ENCODE results near the gene PLEKHH2. TPM values are rescaled to one million over a fixed set of nuclear protein-coding genes. Genes with fewer than 3 reads are reported as not detected.
A peak's percentile ranks its signal among the peaks of the same experiment; 100 is the strongest.

PLEKHH2 gene
- total RNA-seq, 1 donor, result 7.3 TPM

- DNase-seq (ENCODE audit: low read depth), result peak; percentile 93
- TF ChIP-seq, protein P1, sequence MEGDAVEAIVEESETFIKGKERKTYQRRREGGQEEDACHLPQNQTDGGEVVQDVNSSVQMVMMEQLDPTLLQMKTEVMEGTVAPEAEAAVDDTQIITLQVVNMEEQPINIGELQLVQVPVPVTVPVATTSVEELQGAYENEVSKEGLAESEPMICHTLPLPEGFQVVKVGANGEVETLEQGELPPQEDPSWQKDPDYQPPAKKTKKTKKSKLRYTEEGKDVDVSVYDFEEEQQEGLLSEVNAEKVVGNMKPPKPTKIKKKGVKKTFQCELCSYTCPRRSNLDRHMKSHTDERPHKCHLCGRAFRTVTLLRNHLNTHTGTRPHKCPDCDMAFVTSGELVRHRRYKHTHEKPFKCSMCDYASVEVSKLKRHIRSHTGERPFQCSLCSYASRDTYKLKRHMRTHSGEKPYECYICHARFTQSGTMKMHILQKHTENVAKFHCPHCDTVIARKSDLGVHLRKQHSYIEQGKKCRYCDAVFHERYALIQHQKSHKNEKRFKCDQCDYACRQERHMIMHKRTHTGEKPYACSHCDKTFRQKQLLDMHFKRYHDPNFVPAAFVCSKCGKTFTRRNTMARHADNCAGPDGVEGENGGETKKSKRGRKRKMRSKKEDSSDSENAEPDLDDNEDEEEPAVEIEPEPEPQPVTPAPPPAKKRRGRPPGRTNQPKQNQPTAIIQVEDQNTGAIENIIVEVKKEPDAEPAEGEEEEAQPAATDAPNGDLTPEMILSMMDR (IDR thresholded peaks at IDR 0.05; ENCODE audit: insufficient read depth, low read depth, low read length), result no peak
- peak within 1 kb of the TSS; percentile 93 for H3K4me3 ChIP-seq (ENCODE audit: low read depth, low read length)
These were observed 137.0 kb downstream of the PLEKHH2 start, which contains the start of gene DYNC2LI1 for GRCh38 chr2:43773876-43774613. DYNC2LI1 (plus strand) TSS chr2:43774039; CDS start chr2:43774139, 100 bp downstream.

GRCh38 chr2:43774617-43775016 is 137.6 kb downstream of the PLEKHH2 start:
- peak overlapping the region; percentile 93 for H3K4me3 ChIP-seq (ENCODE audit: low read depth, low read length)
- TF ChIP-seq, protein P1 (IDR thresholded peaks at IDR 0.05; ENCODE audit: insufficient read depth, low read depth, low read length), result no peak
- no peak for DNase-seq (ENCODE audit: low read depth)

- DNase-seq (ENCODE audit: low read depth), result no peak
- TF ChIP-seq, protein P1 (IDR thresholded peaks at IDR 0.05; ENCODE audit: insufficient read depth, low read depth, low read length), result no peak
- H3K4me3 ChIP-seq (ENCODE audit: low read depth, low read length), result no peak overlapping the region
These were observed 139.3 kb downstream of the PLEKHH2 start for GRCh38 chr2:43776324-43776723.

DNA sequence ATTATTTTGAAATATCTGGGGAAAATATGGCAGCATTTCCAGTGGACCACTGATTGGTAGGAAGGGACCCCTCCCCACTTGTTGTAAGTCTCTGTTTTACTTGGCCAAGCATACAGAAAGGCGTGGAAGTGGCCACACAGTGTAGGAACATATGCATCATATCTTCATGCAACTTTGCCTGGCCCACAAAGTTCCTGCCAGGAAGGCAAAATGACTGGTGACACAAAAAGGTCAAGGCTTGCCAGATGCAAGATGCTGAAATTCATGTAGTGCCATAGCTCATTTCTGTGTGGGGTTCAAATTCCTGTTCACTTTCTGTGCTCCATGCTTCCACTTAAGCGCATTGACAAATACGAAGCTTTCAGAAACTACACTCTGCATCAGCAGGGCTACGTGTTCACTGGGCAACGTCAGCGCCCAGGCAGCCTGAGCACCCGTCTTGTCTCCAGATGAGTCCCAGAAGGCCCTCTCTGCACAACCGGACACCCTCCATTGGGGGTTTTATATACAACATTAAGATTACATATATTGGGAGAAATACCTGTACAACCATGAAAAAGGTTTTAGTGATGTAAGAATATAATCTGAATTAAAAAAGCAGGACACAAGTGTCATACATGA is 140.4 kb downstream of the PLEKHH2 start:
- TF ChIP-seq, protein P1 (IDR thresholded peaks at IDR 0.05; ENCODE audit: insufficient read depth, low read depth, low read length), result no peak
- no peak for DNase-seq (ENCODE audit: low read depth)
- H3K4me3 ChIP-seq (ENCODE audit: low read depth, low read length), result no peak overlapping the region

GRCh38 chr2:43778233-43778632 is 141.2 kb downstream of the PLEKHH2 start:
- DNase-seq (ENCODE audit: low read depth), result peak; percentile 30
- H3K4me3 ChIP-seq (ENCODE audit: low read depth, low read length), result no peak overlapping the region
- TF ChIP-seq, protein P1 (IDR thresholded peaks at IDR 0.05; ENCODE audit: insufficient read depth, low read depth, low read length), result no peak

DNA sequence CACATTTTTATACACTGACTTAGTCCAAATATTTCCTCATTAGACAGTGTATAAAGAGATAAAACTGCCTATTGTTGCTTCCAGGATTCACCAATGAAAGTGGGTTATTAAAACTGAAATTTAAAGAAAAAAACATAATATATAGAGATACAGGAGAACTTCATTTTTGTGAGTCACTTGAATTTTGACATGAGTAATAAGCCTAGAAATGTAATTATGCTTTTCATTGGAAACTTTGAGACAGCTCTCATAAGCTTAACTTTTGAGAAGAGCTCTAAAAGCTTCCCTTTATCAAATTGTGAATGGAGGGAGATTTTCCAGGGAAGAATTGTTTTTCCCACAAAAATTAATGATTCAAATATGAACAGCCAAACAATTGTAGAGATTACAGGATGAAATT is 150.8 kb downstream of the PLEKHH2 start:
- DNase-seq (ENCODE audit: low read depth), result no peak
- no peak overlapping the region for H3K4me3 ChIP-seq (ENCODE audit: low read depth, low read length)
- TF ChIP-seq, protein P1 (IDR thresholded peaks at IDR 0.05; ENCODE audit: insufficient read depth, low read depth, low read length), result no peak

Measured in fibroblast of villous mesenchyme (primary cell).